ENCODE measurements around the gene EPB41L2. TPM values are rescaled to one million over a fixed set of nuclear protein-coding genes. Genes with fewer than 3 reads are reported as not detected.

Gene EPB41L2
- total RNA-seq, 6 experiments from 2014 or later: 15.3 to 38.5 (median 24.6) TPM

- no peak overlapping the region for H3K27ac ChIP-seq
- DNase-seq (no peak), ATAC-seq (no peak)
- H3K9me3 ChIP-seq: no peaks in the 10 kb centered on the region
- H3K4me3 ChIP-seq: no peak overlapping the region
- WGBS (ENCODE audit: insufficient coverage, low coverage, low lambda C conversion rate, missing lambda C conversion rate): 100% methylated on average over 1 of the region's 1 CpG
- intact Hi-C loops (cut with DNase I): no loop called here
- no peaks in the 10 kb centered on the region for H3K4me1 ChIP-seq
- H3K36me3 ChIP-seq: no peaks in the 10 kb centered on the region
- no peak for TF ChIP-seq POLR2A (IDR thresholded peaks at IDR 0.05)
- TF ChIP-seq CTCF (IDR thresholded peaks at IDR 0.05): no peak
- no peaks in the 10 kb centered on the region for H3K27me3 ChIP-seq
These were observed 84.9 kb downstream of the EPB41L2 start for GRCh38 chr6:130978180-130978579.

GRCh38 chr6:130975325-130975724, 87.7 kb downstream of the EPB41L2 start:
- intact Hi-C loops (cut with DNase I): no loop called here
- H3K9me3 ChIP-seq: no peaks in the 10 kb centered on the region

GRCh38 chr6:130973521-130974277, 89.3 kb downstream of the EPB41L2 start:
- Histone ChIP-seq H3K27me3 (no peaks in the 10 kb centered on the region), H3K4me3 (no peak overlapping the region), H3K9me3 (no peaks in the 10 kb centered on the region), H3K36me3 (no peaks in the 10 kb centered on the region), H3K27ac (no peak overlapping the region), H3K4me1 (no peaks in the 10 kb centered on the region)
- WGBS (ENCODE audit: insufficient coverage, low coverage, low lambda C conversion rate, missing lambda C conversion rate): 93% methylated on average over 3 of the region's 3 CpGs
- TF ChIP-seq CTCF (IDR thresholded peaks at IDR 0.05) (no peak), POLR2A (IDR thresholded peaks at IDR 0.05) (no peak)
- intact Hi-C loops (cut with DNase I): no loop called here
- no peak for DNase-seq
- no peak for ATAC-seq

More at GRCh38 chr6:130975325-130975724, 87.7 kb downstream of the EPB41L2 start:
- H3K36me3 ChIP-seq: no peaks in the 10 kb centered on the region
- H3K27me3 ChIP-seq: no peaks in the 10 kb centered on the region
- no peak overlapping the region for H3K27ac ChIP-seq
- ATAC-seq (no peak), DNase-seq (no peak)
- TF ChIP-seq POLR2A (IDR thresholded peaks at IDR 0.05) (no peak), CTCF (IDR thresholded peaks at IDR 0.05) (no peak)
- H3K4me1 ChIP-seq: no peaks in the 10 kb centered on the region
- no peak overlapping the region for H3K4me3 ChIP-seq

- intact Hi-C loops (cut with DNase I): no loop called here
- no peaks in the 10 kb centered on the region for H3K9me3 ChIP-seq
- H3K4me3 ChIP-seq: no peak overlapping the region
- H3K27me3 ChIP-seq: no peaks in the 10 kb centered on the region
- no peak overlapping the region for H3K27ac ChIP-seq
- no peaks in the 10 kb centered on the region for H3K36me3 ChIP-seq
- ATAC-seq (no peak), DNase-seq (no peak)
- H3K4me1 ChIP-seq: no peaks in the 10 kb centered on the region
- 88% methylated on average over 3 of the region's 3 CpGs for WGBS (ENCODE audit: insufficient coverage, low coverage, low lambda C conversion rate, missing lambda C conversion rate)
- TF ChIP-seq POLR2A (IDR thresholded peaks at IDR 0.05) (no peak), CTCF (IDR thresholded peaks at IDR 0.05) (no peak)
These were observed 91.5 kb downstream of the EPB41L2 start for GRCh38 chr6:130971504-130971903.
